Endothelial cell (in vitro differentiated cells): ENCODE measurements around the gene ELOVL1. TPM values are rescaled to one million over a fixed set of nuclear protein-coding genes. Genes with fewer than 3 reads are reported as not detected.

Source experiments
- DNase-seq: peaks from one replicate; pipeline ENCODE4 v3.0.0; 2021; ENCODE audit warnings: low spot score
- H3K27ac Mint-ChIP-seq: one replicate; pipeline ENCODE4 v1.8.0; 2021; ENCODE audit warnings: mixed read lengths, inconsistent platforms; ENCODE audit not compliant: unreplicated experiment
- H3K27me3 Mint-ChIP-seq: one replicate; pipeline ENCODE4 v1.8.0; 2021; ENCODE audit warnings: mild to moderate bottlenecking, moderate library complexity, mixed read lengths, inconsistent platforms; ENCODE audit not compliant: unreplicated experiment
- H3K36me3 Mint-ChIP-seq: one replicate; pipeline ENCODE4 v1.8.0; 2021; ENCODE audit warnings: mild to moderate bottlenecking, low read depth, mixed read lengths, inconsistent platforms; ENCODE audit not compliant: unreplicated experiment
- H3K4me1 Mint-ChIP-seq: one replicate; pipeline ENCODE4 v1.8.0; 2021; ENCODE audit warnings: mild to moderate bottlenecking, mixed read lengths, inconsistent platforms; ENCODE audit not compliant: unreplicated experiment
- H3K4me3 Mint-ChIP-seq: one replicate; pipeline ENCODE4 v1.8.0; 2021; ENCODE audit warnings: mild to moderate bottlenecking, mixed read lengths, inconsistent platforms; ENCODE audit not compliant: unreplicated experiment
- H3K9me3 Mint-ChIP-seq: one replicate; pipeline ENCODE4 v1.8.0; 2021; ENCODE audit warnings: mixed read lengths, inconsistent platforms; ENCODE audit not compliant: unreplicated experiment
- total RNA-seq: library from RNA; stranded (reverse); fragmentation: NEBNext Ultra II Directional; extraction: Animal tissue kit (Norgen Biotek cat#: 25700); gene quantifications from one replicate; pipeline ENCODE4 v1.2.1, GENCODE V29; 2021; ENCODE audit not compliant: unreplicated experiment
- TF ChIP-seq, protein P1 (sequence below): fragments of 200-600 bp; sonication (generic); IDR thresholded peaks from one replicate; pipeline ENCODE4 v1.5.0; 2021; ENCODE audit warnings: antibody characterized with exemption; ENCODE audit not compliant: unreplicated experiment

The ELOVL1 gene
- total RNA-seq, 1 donor from 2014 or later, result 88.7 TPM

DNA sequence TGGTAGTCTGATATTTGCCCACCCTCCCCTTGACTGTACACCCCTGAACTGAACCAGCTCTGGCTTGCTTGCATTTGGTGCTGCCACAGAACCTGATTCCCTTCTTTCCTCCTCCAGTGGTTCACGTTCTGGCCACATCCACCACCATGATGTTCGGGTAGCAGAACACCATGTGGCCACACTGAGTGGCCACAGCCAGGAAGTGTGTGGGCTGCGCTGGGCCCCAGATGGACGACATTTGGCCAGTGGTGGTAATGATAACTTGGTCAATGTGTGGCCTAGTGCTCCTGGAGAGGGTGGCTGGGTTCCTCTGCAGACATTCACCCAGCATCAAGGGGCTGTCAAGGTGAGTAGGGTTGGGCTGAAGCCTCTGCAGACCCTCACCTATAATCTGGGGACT lies 7.2 kb downstream of the ELOVL1 start:
- no peak for DNase-seq
- peaks cover 7% of the 10 kb centered on the region for H3K27me3 Mint-ChIP-seq
- peaks cover 39% of the 10 kb centered on the region for H3K4me1 Mint-ChIP-seq
- no peak overlapping the region for H3K4me3 Mint-ChIP-seq
- H3K36me3 Mint-ChIP-seq, result peaks cover 30% of the 10 kb centered on the region
- H3K9me3 Mint-ChIP-seq, result no peaks in the 10 kb centered on the region
- no peak overlapping the region for H3K27ac Mint-ChIP-seq
- TF ChIP-seq, protein P1, sequence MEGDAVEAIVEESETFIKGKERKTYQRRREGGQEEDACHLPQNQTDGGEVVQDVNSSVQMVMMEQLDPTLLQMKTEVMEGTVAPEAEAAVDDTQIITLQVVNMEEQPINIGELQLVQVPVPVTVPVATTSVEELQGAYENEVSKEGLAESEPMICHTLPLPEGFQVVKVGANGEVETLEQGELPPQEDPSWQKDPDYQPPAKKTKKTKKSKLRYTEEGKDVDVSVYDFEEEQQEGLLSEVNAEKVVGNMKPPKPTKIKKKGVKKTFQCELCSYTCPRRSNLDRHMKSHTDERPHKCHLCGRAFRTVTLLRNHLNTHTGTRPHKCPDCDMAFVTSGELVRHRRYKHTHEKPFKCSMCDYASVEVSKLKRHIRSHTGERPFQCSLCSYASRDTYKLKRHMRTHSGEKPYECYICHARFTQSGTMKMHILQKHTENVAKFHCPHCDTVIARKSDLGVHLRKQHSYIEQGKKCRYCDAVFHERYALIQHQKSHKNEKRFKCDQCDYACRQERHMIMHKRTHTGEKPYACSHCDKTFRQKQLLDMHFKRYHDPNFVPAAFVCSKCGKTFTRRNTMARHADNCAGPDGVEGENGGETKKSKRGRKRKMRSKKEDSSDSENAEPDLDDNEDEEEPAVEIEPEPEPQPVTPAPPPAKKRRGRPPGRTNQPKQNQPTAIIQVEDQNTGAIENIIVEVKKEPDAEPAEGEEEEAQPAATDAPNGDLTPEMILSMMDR, result no peak

DNA sequence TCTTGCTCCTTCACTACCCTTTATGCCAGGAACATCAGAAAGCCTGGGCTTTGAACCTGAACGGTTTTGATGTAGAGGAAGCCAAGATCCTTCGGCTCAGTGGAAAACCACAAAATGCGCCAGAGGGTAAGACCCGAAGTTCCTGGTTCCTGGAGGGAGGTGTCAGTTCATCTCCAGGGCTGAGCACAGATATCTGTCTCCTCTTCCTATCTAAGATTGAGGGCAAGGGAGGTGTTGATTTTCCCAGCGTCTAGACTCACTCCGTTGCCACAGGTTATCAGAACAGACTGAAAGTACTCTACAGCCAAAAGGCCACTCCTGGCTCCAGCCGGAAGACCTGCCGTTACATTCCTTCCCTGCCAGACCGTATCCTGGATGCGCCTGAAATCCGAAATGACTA lies 8.1 kb downstream of the ELOVL1 start:
- H3K27ac Mint-ChIP-seq, result no peak overlapping the region
- H3K36me3 Mint-ChIP-seq, result peaks cover 28% of the 10 kb centered on the region
- H3K4me3 Mint-ChIP-seq, result peak overlapping the region; percentile 92
- H3K27me3 Mint-ChIP-seq, result peaks cover 8% of the 10 kb centered on the region
- H3K9me3 Mint-ChIP-seq, result no peaks in the 10 kb centered on the region
- DNase-seq, result no peak
- TF ChIP-seq, protein P1, result no peak
- peaks cover 31% of the 10 kb centered on the region for H3K4me1 Mint-ChIP-seq

DNA sequence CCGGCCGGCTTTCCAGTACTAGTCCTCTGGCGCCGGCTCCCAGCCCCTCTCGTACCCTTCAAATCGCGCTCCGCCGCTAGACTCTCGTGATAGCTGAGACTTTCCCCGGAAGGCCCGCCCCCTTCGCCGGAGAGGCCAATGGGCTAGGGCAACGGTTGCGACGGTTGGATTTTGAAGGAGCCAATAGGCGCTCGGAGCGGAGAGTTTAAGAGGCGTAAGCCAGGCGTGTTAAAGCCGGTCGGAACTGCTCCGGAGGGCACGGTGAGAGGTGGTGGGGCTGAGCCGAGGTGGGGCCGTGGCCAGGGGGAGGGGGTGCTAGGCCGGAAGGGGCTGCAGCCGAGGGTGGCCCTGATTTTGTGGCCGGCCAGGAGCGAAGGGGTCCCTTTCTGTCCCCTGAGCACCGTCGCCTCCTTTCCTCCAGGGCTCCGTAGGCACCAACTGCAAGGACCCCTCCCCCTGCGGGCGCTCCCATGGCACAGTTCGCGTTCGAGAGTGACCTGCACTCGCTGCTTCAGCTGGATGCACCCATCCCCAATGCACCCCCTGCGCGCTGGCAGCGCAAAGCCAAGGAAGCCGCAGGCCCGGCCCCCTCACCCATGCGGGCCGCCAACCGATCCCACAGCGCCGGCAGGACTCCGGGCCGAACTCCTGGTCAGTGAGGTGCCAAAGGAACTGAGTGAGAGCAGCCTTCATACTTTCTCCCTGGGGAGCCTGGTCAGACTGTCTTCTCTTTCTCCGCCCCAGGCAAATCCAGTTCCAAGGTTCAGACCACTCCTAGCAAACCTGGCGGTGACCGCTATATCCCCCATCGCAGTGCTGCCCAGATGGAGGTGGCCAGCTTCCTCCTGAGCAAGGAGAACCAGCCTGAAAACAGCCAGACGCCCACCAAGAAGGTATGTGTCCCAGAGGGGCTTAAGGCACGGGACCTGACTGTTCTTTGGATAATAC lies 8.8 kb downstream of the ELOVL1 start, which contains the start of gene CDC20:
TSS of gene CDC20 (plus strand) at position 236 of the 948 bp plus-strand sequence. CDS start at position 471, 235 bp downstream.
- Mint-ChIP-seq H3K4me1 (peaks cover 29% of the 10 kb centered on the region), H3K27ac (peak within 1 kb of the TSS; percentile 86), H3K36me3 (peaks cover 23% of the 10 kb centered on the region)

DNA sequence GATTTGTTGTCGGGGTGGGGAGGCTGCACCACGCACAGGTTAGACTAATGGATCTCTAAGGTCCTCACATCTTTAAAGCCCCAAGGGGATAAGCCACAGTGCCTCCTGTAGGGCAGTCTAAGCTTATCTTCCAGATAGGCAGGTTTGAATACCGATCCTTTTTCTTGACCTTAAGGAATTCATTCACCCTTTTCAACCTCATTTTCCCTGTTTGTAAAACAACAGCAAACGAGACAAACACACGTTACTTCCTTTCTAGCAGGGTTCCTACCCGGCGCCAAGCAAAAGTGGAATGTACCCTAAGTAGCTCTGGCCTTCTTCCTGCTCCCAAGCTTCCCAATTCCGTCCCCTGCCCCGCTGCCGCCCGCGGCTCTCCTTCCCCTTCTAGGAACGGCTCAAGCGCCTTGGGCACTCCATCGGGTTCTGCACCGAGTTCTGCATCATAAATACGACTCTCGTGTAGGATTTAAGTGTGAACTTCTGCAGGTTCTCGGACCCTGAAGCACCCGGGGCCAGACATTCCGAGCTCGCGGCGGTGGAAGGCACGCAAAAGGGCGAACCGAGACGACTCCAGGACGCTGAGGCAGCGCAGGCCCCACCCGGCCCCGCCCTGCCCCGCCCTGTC lies 9.6 kb downstream of the ELOVL1 start:
- peak; percentile 15 for DNase-seq
- Mint-ChIP-seq H3K4me1 (peaks cover 26% of the 10 kb centered on the region), H3K27ac (peak overlapping the region; percentile 86), H3K9me3 (no peaks in the 10 kb centered on the region), H3K4me3 (peak overlapping the region; percentile 92), H3K27me3 (peaks cover 11% of the 10 kb centered on the region), H3K36me3 (peaks cover 17% of the 10 kb centered on the region)
- TF ChIP-seq, protein P1, result no peak

More for the DNA sequence above, 8.8 kb downstream of the ELOVL1 start, which contains the start of gene CDC20:
- TF ChIP-seq, protein P1, result no peak
- peak within 1 kb of the TSS; percentile 92 for H3K4me3 Mint-ChIP-seq
- peak; percentile 99 for DNase-seq
- H3K27me3 Mint-ChIP-seq, result peaks cover 10% of the 10 kb centered on the region
- H3K9me3 Mint-ChIP-seq, result no peaks in the 10 kb centered on the region
